GM18951 (cell line): ENCODE data around the gene EDN2.

Source experiments
- POLR2A ChIP-seq: IDR thresholded peaks from 4 replicates; pipeline ENCODE4 v1.6.1; 2011; ENCODE audit warnings: mild to moderate bottlenecking; ENCODE audit not compliant: insufficient read length, insufficient read depth; ENCODE audit errors: extremely low read depth
- in situ Hi-C: fragments of 300-500 bp; cut with MboI; formaldehyde crosslinking; loops from one replicate; pipeline ENCODE4 v1.12.0; 2022; ENCODE audit warnings: low sequenced_read_pairs, mixed read lengths, inconsistent platforms; ENCODE audit not compliant: unreplicated experiment

Gene EDN2

GRCh38 chr1:41473738-41474362 lies 10.6 kb downstream of the EDN2 start:
- in situ Hi-C loops = no loop called here
- TF ChIP-seq POLR2A = no peak

- TF ChIP-seq POLR2A = no peak
- in situ Hi-C loops = no loop called here
Observed at GRCh38 chr1:41471658-41472057, 12.8 kb downstream of the EDN2 start.

GRCh38 chr1:41469706-41470105 lies 14.8 kb downstream of the EDN2 start:
- in situ Hi-C loops = no loop called here

GRCh38 chr1:41468122-41468762 lies 16.2 kb downstream of the EDN2 start:
- in situ Hi-C loops = no loop called here
- no peak for TF ChIP-seq POLR2A

More at GRCh38 chr1:41469706-41470105, 14.8 kb downstream of the EDN2 start:
- TF ChIP-seq POLR2A = no peak

GRCh38 chr1:41467673-41468072 lies 16.8 kb downstream of the EDN2 start:
- TF ChIP-seq POLR2A = no peak
- in situ Hi-C loops = no loop called here

- no peak for TF ChIP-seq POLR2A
- in situ Hi-C loops = no loop called here
Observed at GRCh38 chr1:41466146-41466545, 18.3 kb downstream of the EDN2 start.

GRCh38 chr1:41465741-41466140 lies 18.7 kb downstream of the EDN2 start:
- in situ Hi-C loops = no loop called here

GRCh38 chr1:41464885-41465284 lies 19.6 kb downstream of the EDN2 start:
- in situ Hi-C loops = no loop called here

More at GRCh38 chr1:41465741-41466140, 18.7 kb downstream of the EDN2 start:
- no peak for TF ChIP-seq POLR2A

DNA sequence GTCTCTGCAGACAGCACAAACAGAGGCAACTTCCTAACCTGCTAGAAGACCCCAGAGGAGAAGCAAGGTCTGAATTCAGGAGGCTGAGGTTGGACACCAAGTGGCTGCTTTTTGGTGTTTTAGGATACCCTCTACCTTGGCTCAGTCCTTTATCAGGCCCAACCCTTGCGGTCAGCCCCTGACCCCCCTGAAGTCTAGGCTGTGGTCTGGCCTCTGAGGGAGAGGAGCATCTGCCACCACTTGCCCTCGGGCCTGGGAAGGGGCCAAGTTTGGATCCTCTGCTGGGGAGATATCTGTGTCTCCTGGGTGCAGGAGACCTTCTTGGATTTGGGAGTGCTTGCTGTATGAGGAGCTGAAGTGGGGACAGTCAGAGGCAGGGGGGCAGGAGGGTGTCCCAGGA lies 21.0 kb downstream of the EDN2 start:
- no peak for TF ChIP-seq POLR2A
- in situ Hi-C loops = no loop called here

More at GRCh38 chr1:41464885-41465284, 19.6 kb downstream of the EDN2 start:
- TF ChIP-seq POLR2A = no peak

GRCh38 chr1:41462680-41463004 lies 21.8 kb downstream of the EDN2 start:
- no peak for TF ChIP-seq POLR2A
- in situ Hi-C loops = no loop called here

DNA sequence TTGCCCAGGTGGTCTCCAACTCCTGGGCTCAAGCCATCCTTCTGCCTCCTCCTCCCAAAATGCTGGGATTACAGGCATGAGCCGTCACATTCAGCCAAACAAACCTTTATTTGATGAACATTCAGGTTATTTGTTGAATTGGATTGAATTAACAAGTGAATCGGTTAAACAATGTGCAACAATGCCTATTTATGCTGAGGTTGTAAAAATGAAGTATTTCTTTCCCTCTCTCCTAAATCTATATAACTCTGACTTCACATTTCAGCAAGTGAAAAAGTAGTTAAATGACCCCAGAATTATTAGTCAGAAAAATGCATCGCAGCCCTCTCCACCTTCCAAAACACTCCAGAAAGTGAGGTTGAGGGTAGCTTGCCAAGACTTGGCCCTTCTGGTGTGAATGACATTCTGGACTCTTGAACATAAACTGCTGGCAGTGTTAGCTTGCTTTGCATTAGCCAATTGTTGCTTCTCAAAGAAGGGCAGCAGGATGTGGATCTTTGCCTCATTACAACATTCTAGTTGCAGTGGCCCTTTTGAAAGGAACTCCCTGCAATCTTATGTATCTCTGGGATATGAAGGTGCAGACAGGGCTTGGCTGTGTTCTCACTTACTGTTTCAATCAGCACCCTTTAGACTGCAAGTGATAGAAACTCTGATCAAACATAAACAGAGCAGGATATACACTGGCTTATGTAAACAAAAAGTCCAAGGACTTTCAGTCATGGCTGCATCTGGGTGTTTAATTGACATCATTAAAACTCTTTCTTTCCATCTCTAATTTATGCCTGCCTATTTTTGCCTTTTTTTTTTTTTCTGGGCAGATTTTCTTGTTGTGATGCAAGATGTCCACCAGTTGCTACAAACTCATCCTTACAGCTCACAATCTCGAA lies 22.4 kb downstream of the EDN2 start:
- TF ChIP-seq POLR2A = no peak

DNA sequence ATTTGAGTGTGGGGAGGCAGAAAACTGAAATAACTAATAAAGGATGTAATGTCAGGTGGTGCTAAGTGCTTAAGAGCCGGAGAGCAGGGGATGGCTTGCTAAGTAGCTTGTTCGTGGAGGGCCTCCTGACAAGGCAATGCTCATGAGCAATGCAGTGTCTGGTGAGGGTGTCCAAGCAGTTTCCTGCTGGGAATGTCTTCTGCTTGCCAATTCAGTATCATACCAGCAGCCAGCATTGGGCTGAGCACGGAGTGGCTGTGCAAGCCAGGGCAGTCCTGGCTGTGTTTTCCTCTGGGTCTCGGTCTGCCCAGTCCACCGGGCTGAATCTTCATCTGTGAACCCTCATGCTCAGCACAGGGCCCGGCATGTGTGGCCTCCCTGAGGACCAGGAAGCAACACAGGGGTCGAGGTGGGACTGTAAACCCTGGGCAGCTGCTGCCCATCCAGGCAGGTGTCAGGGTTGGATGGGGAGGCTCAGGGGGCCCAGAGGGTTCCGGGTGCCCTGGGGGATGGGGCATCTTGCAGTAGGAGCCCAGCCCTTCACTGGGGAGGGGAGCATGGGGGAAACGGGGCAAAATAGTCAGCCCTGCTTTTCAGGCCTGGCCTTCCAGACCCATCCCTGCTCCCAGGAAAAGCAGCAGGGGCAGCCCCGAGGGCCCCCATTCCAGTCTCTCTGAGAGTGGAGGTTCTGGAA lies 27.5 kb downstream of the EDN2 start:
- in situ Hi-C loops = no loop called here
- TF ChIP-seq POLR2A = no peak

More for the DNA sequence above, 22.4 kb downstream of the EDN2 start:
- in situ Hi-C loops = no loop called here
